ENCODE results near the gene TBC1D14.

TBC1D14 gene

GRCh38 chr4:6918338-6918737 lies 8.7 kb downstream of the TBC1D14 start:
- no peaks in the 10 kb centered on the region for H3K9me3 ChIP-seq (ENCODE audit: control insufficient read depth, low read length)
- no peak overlapping the region for H3K27ac ChIP-seq (ENCODE audit: low read depth, low read length, severe bottlenecking)
- peaks cover 3% of the 10 kb centered on the region for H3K36me3 ChIP-seq (ENCODE audit: control insufficient read depth, insufficient read depth, low read length)
- 78 to 91% methylated on average over 4 to 5 of the region's 7 CpGs for WGBS, 2 experiments (ENCODE audit: insufficient coverage in 2 of 2)
- H3K4me3 ChIP-seq (ENCODE audit: extremely low read depth, insufficient read depth, low read length, poor library complexity, severe bottlenecking) = no peak overlapping the region
- peaks cover 23% of the 10 kb centered on the region for H3K4me1 ChIP-seq (ENCODE audit: control insufficient read depth, insufficient read depth, low read length, poor library complexity, severe bottlenecking)

- no peak overlapping the region for H3K27ac ChIP-seq (ENCODE audit: low read depth, low read length, severe bottlenecking)
- H3K36me3 ChIP-seq (ENCODE audit: control insufficient read depth, insufficient read depth, low read length) = peaks cover 18% of the 10 kb centered on the region
- peaks cover 15% of the 10 kb centered on the region for H3K4me1 ChIP-seq (ENCODE audit: control insufficient read depth, insufficient read depth, low read length, poor library complexity, severe bottlenecking)
- 44 to 50% methylated on average over 2 of the region's 3 CpGs for WGBS, 2 experiments (ENCODE audit: insufficient coverage in 2 of 2)
- no peak overlapping the region for H3K4me3 ChIP-seq (ENCODE audit: extremely low read depth, insufficient read depth, low read length, poor library complexity, severe bottlenecking)
- no peaks in the 10 kb centered on the region for H3K9me3 ChIP-seq (ENCODE audit: control insufficient read depth, low read length)
Observed at GRCh38 chr4:6920171-6920570, 10.5 kb downstream of the TBC1D14 start.

GRCh38 chr4:6923507-6923906 lies 13.9 kb downstream of the TBC1D14 start:
- Histone ChIP-seq H3K4me1 (ENCODE audit: control insufficient read depth, insufficient read depth, low read length, poor library complexity, severe bottlenecking) (peaks cover 9% of the 10 kb centered on the region), H3K27ac (ENCODE audit: low read depth, low read length, severe bottlenecking) (no peak overlapping the region), H3K36me3 (ENCODE audit: control insufficient read depth, insufficient read depth, low read length) (peaks cover 18% of the 10 kb centered on the region), H3K9me3 (ENCODE audit: control insufficient read depth, low read length) (no peaks in the 10 kb centered on the region), H3K4me3 (ENCODE audit: extremely low read depth, insufficient read depth, low read length, poor library complexity, severe bottlenecking) (no peak overlapping the region)
- 95 to 97% methylated on average over 32 of the region's 32 CpGs for whole genome bisulfite sequencing, 2 experiments (ENCODE audit: insufficient coverage in 2 of 2)

GRCh38 chr4:6924361-6924779 lies 14.7 kb downstream of the TBC1D14 start:
- Histone ChIP-seq H3K9me3 (ENCODE audit: control insufficient read depth, low read length) (no peaks in the 10 kb centered on the region), H3K36me3 (ENCODE audit: control insufficient read depth, insufficient read depth, low read length) (peaks cover 18% of the 10 kb centered on the region), H3K4me1 (ENCODE audit: control insufficient read depth, insufficient read depth, low read length, poor library complexity, severe bottlenecking) (peaks cover 9% of the 10 kb centered on the region), H3K27ac (ENCODE audit: low read depth, low read length, severe bottlenecking) (no peak overlapping the region), H3K4me3 (ENCODE audit: extremely low read depth, insufficient read depth, low read length, poor library complexity, severe bottlenecking) (no peak overlapping the region)
- 96 to 97% methylated on average over 10 to 11 of the region's 12 CpGs for WGBS, 2 experiments (ENCODE audit: insufficient coverage in 2 of 2)

- H3K4me1 ChIP-seq (ENCODE audit: control insufficient read depth, insufficient read depth, low read length, poor library complexity, severe bottlenecking) = peaks cover 9% of the 10 kb centered on the region
- WGBS, 2 experiments (ENCODE audit: insufficient coverage in 2 of 2) = 96 to 100% methylated on average over 8 of the region's 14 CpGs
- no peak overlapping the region for H3K4me3 ChIP-seq (ENCODE audit: extremely low read depth, insufficient read depth, low read length, poor library complexity, severe bottlenecking)
- H3K9me3 ChIP-seq (ENCODE audit: control insufficient read depth, low read length) = no peaks in the 10 kb centered on the region
- H3K36me3 ChIP-seq (ENCODE audit: control insufficient read depth, insufficient read depth, low read length) = peaks cover 18% of the 10 kb centered on the region
- no peak overlapping the region for H3K27ac ChIP-seq (ENCODE audit: low read depth, low read length, severe bottlenecking)
Observed at GRCh38 chr4:6925357-6925836, 15.8 kb downstream of the TBC1D14 start.

GRCh38 chr4:6926081-6926480 lies 16.5 kb downstream of the TBC1D14 start:
- Histone ChIP-seq H3K36me3 (ENCODE audit: control insufficient read depth, insufficient read depth, low read length) (peaks cover 18% of the 10 kb centered on the region), H3K4me1 (ENCODE audit: control insufficient read depth, insufficient read depth, low read length, poor library complexity, severe bottlenecking) (peaks cover 9% of the 10 kb centered on the region), H3K9me3 (ENCODE audit: control insufficient read depth, low read length) (no peaks in the 10 kb centered on the region), H3K27ac (ENCODE audit: low read depth, low read length, severe bottlenecking) (no peak overlapping the region), H3K4me3 (ENCODE audit: extremely low read depth, insufficient read depth, low read length, poor library complexity, severe bottlenecking) (no peak overlapping the region)
- WGBS, 2 experiments (ENCODE audit: insufficient coverage in 2 of 2) = 92 to 98% methylated on average over 14 to 19 of the region's 19 CpGs

GRCh38 chr4:6926681-6927478 lies 17.3 kb downstream of the TBC1D14 start:
- 66 to 69% methylated on average over 6 to 11 of the region's 13 CpGs for WGBS, 2 experiments (ENCODE audit: insufficient coverage in 2 of 2)
- peaks cover 21% of the 10 kb centered on the region for H3K36me3 ChIP-seq (ENCODE audit: control insufficient read depth, insufficient read depth, low read length)
- H3K4me3 ChIP-seq (ENCODE audit: extremely low read depth, insufficient read depth, low read length, poor library complexity, severe bottlenecking) = no peak overlapping the region
- H3K27ac ChIP-seq (ENCODE audit: low read depth, low read length, severe bottlenecking) = no peak overlapping the region
- H3K9me3 ChIP-seq (ENCODE audit: control insufficient read depth, low read length) = no peaks in the 10 kb centered on the region
- peaks cover 9% of the 10 kb centered on the region for H3K4me1 ChIP-seq (ENCODE audit: control insufficient read depth, insufficient read depth, low read length, poor library complexity, severe bottlenecking)

- no peak overlapping the region for H3K27ac ChIP-seq (ENCODE audit: low read depth, low read length, severe bottlenecking)
- no peak overlapping the region for H3K4me3 ChIP-seq (ENCODE audit: extremely low read depth, insufficient read depth, low read length, poor library complexity, severe bottlenecking)
- 94 to 100% methylated on average over 2 to 4 of the region's 4 CpGs for WGBS, 2 experiments (ENCODE audit: insufficient coverage in 2 of 2)
- H3K36me3 ChIP-seq (ENCODE audit: control insufficient read depth, insufficient read depth, low read length) = peaks cover 21% of the 10 kb centered on the region
- H3K4me1 ChIP-seq (ENCODE audit: control insufficient read depth, insufficient read depth, low read length, poor library complexity, severe bottlenecking) = peaks cover 9% of the 10 kb centered on the region
- H3K9me3 ChIP-seq (ENCODE audit: control insufficient read depth, low read length) = no peaks in the 10 kb centered on the region
Observed at GRCh38 chr4:6928081-6928480, 18.5 kb downstream of the TBC1D14 start.

GRCh38 chr4:6929339-6929811 lies 19.7 kb downstream of the TBC1D14 start:
- peaks cover 11% of the 10 kb centered on the region for H3K36me3 ChIP-seq (ENCODE audit: control insufficient read depth, insufficient read depth, low read length)
- H3K27ac ChIP-seq (ENCODE audit: low read depth, low read length, severe bottlenecking) = no peak overlapping the region
- no peak overlapping the region for H3K4me3 ChIP-seq (ENCODE audit: extremely low read depth, insufficient read depth, low read length, poor library complexity, severe bottlenecking)
- no peaks in the 10 kb centered on the region for H3K9me3 ChIP-seq (ENCODE audit: control insufficient read depth, low read length)
- H3K4me1 ChIP-seq (ENCODE audit: control insufficient read depth, insufficient read depth, low read length, poor library complexity, severe bottlenecking) = peaks cover 9% of the 10 kb centered on the region
- 82 to 91% methylated on average over 6 to 9 of the region's 9 CpGs for WGBS, 2 experiments (ENCODE audit: insufficient coverage in 2 of 2)

- 73 to 80% methylated on average over 11 to 12 of the region's 15 CpGs for WGBS, 2 experiments (ENCODE audit: insufficient coverage in 2 of 2)
- H3K36me3 ChIP-seq (ENCODE audit: control insufficient read depth, insufficient read depth, low read length) = peaks cover 7% of the 10 kb centered on the region
- no peak overlapping the region for H3K4me3 ChIP-seq (ENCODE audit: extremely low read depth, insufficient read depth, low read length, poor library complexity, severe bottlenecking)
- H3K9me3 ChIP-seq (ENCODE audit: control insufficient read depth, low read length) = no peaks in the 10 kb centered on the region
- peaks cover 9% of the 10 kb centered on the region for H3K4me1 ChIP-seq (ENCODE audit: control insufficient read depth, insufficient read depth, low read length, poor library complexity, severe bottlenecking)
- H3K27ac ChIP-seq (ENCODE audit: low read depth, low read length, severe bottlenecking) = no peak overlapping the region
Observed at GRCh38 chr4:6929812-6930464, 20.3 kb downstream of the TBC1D14 start.
